AG04450 (cell line): ENCODE results near the gene MDK. TPM values are rescaled to one million over a fixed set of nuclear protein-coding genes. Genes with fewer than 3 reads are reported as not detected.

ENCODE experiments used
- CTCF ChIA-PET: fragments of 300-600, 350-600 bp; formaldehyde crosslinking; extraction: SDS; loops from one replicate; lab custom pipeline; 2022; ENCODE audit warnings: antibody characterized with exemption, inconsistent platforms; lab: Charles Lee
- POLR2A ChIA-PET: fragments of 350-600 bp; formaldehyde crosslinking; extraction: SDS; loops from one replicate; lab custom pipeline; 2021; ENCODE audit warnings: antibody characterized with exemption, inconsistent platforms; lab: Yijun Ruan, JAX
- DNase-seq: peaks from one replicate; pipeline ENCODE4 v3.0.0-alpha.2; 2011; ENCODE audit warnings: low read depth, low spot score
- H3K27ac ChIP-seq: one replicate; pipeline ENCODE4 v1.5.1; 2012; ENCODE audit warnings: low read depth, low read length, control low read depth
- H3K27me3 ChIP-seq: one replicate; pipeline ENCODE4 v1.6.0; 2012; ENCODE audit warnings: low read length; ENCODE audit not compliant: control insufficient read depth, insufficient read depth
- H3K4me3 ChIP-seq: 2 replicates; pipeline ENCODE4 v1.5.1; 2011; ENCODE audit warnings: mild to moderate bottlenecking, low read depth, low read length, control low read depth
- H3K9me3 ChIP-seq: 2 replicates; pipeline ENCODE4 v1.5.1; 2012; ENCODE audit warnings: low read length; ENCODE audit not compliant: control insufficient read depth, insufficient read depth
- polyA plus RNA-seq: library from polyadenylated mRNA; depleted of rRNA; stranded (reverse); fragments of >200 nt; gene quantifications from 2 replicates; pipeline ENCODE4 v1.2.3, GENCODE V29; 2011
- TF ChIP-seq, protein P1 (sequence below): IDR thresholded peaks from 2 replicates; pipeline ENCODE4 v1.5.1; 2011; ENCODE audit warnings: low read depth, low read length, control low read depth, inconsistent platforms

MDK gene
- polyA plus RNA-seq, 1 experiment: 445 TPM

DNA sequence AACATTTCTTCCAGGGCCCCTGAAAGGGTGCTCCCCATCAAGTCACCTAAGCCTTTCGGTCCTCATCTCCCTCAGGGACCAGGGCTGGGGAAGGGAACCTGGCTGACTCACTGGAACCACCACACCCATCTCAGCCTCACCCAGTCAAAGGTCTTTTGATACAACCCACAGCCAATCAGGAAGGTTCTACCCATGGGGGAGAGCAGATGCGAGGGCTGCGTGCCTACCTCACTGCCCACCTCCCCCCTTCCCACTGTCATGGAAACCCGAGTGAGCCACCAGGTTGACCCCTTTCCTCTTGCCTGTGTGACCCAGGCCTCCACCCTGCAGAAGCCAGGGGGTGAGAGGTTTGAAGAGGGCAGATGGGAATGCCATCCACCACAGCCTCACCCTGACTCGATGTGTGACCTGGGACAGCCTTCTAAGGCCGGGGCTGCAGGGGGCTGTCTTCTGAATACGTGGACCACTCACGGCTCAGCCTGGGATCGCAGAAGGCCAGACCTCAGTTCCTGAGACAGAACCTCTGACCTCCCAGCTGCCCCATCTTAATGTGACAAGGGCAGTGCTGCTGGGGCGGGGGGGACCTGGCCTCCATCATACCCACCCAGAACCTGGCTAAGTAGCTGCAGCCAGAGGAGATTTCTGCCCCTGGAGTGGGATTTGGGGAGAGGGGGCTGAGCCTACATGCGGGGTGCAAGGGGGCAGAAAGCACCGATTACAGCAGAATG lies 2.7 kb downstream of the MDK start:
- CTCF ChIA-PET: interaction anchor here (1.0 to 1.9 kb wide), 8 partner anchors 8 to 154 kb away, joined by 3 to 17 read pairs (median 5); partner anchors contain the start of gene CHRM4

DNA sequence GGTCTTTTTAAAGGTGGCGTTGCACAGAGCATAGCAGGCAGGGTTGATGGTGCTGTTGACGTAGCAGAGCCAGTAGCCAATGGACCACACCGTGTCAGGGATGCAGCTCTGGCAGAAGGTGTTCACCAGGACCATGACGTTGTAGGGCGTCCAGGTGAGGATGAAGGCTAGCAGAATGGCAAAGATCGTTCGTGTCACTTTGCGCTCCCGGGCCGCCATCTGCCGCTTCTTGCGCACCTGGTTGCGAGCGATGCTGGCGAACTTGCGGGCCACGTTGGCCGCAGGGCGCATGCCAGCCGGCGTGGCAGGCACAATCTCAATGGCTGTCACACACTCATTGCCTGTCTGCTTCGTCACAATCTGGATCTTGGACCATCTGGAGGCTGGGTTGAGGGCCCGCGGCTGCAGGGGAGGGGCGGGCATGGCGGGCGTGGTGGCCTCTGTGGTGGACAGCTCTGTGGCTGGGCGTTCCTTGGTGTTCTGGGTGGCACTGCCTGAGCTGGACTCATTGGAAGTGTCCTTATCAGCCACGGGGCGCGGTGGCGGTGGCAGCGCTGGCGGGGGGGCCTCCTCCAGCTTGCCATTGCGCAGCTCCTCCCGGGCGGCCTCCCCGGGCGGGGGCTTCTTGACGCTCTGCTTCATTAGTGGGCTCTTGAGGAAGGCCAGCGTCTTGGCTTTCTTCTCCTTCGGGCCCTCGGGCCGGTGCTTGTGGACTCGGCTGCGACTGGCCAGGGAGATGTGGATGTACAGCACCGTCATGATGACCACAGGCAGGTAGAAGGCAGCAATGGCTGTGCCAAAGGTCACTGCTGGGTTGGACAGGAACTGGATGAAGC lies 3.9 kb downstream of the MDK start:
- no peak for DNase-seq
- Histone ChIP-seq H3K27me3 (peaks cover 19% of the 10 kb centered on the region), H3K27ac (no peak overlapping the region), H3K4me3 (no peak overlapping the region), H3K9me3 (peaks cover 10% of the 10 kb centered on the region; the same call in 1 of the 2 replicates)
- CTCF ChIA-PET: interaction anchor here (0.6 to 1.0 kb wide), 2 partner anchors 147 to 332 kb away, joined by 3 to 4 read pairs; no protein-coding TSS in a partner anchor
- POLR2A ChIA-PET: no interaction called here
- TF ChIP-seq, protein P1, sequence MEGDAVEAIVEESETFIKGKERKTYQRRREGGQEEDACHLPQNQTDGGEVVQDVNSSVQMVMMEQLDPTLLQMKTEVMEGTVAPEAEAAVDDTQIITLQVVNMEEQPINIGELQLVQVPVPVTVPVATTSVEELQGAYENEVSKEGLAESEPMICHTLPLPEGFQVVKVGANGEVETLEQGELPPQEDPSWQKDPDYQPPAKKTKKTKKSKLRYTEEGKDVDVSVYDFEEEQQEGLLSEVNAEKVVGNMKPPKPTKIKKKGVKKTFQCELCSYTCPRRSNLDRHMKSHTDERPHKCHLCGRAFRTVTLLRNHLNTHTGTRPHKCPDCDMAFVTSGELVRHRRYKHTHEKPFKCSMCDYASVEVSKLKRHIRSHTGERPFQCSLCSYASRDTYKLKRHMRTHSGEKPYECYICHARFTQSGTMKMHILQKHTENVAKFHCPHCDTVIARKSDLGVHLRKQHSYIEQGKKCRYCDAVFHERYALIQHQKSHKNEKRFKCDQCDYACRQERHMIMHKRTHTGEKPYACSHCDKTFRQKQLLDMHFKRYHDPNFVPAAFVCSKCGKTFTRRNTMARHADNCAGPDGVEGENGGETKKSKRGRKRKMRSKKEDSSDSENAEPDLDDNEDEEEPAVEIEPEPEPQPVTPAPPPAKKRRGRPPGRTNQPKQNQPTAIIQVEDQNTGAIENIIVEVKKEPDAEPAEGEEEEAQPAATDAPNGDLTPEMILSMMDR: no peak

More for the DNA sequence above, 2.7 kb downstream of the MDK start:
- no peak overlapping the region for H3K4me3 ChIP-seq
- POLR2A ChIA-PET: no interaction called here
- no peak for DNase-seq
- H3K27me3 ChIP-seq: peaks cover 9% of the 10 kb centered on the region
- H3K9me3 ChIP-seq: peaks cover 10% of the 10 kb centered on the region; the same call in 1 of the 2 replicates
- H3K27ac ChIP-seq: no peak overlapping the region
- TF ChIP-seq, protein P1: no peak

DNA sequence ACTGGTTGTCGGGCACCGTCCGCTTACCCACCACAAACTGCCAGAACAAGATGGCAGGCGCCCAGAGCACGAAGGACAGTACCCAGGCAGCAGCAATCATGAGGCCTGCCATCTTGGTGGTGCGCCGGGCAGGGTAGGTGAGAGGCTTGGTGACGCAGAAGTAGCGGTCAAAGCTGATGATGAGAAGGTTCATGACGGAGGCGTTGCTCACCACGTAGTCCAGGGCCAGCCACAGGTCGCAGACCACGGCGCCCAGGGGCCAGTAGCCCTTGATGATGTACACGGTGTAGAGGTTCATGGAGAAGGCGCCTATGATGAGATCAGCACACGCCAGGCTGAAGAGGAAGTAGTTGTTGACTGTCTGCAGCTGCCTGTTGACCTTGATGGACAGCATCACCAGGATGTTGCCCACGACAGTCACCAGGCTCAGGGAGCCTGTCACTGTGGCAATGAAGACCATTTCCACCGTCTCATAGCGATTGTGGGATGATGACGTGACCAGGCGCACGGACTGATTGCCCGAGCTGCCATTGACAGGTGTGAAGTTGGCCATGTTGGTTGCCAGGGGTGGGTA lies 4.6 kb downstream of the MDK start:
- POLR2A ChIA-PET: no interaction called here
- H3K27me3 ChIP-seq: peaks cover 26% of the 10 kb centered on the region
- CTCF ChIA-PET: no interaction called here
- TF ChIP-seq, protein P1: no peak
- no peak for DNase-seq
- H3K9me3 ChIP-seq: peaks cover 10% of the 10 kb centered on the region; the same call in 1 of the 2 replicates
- no peak overlapping the region for H3K27ac ChIP-seq
- H3K4me3 ChIP-seq: no peak overlapping the region

DNA sequence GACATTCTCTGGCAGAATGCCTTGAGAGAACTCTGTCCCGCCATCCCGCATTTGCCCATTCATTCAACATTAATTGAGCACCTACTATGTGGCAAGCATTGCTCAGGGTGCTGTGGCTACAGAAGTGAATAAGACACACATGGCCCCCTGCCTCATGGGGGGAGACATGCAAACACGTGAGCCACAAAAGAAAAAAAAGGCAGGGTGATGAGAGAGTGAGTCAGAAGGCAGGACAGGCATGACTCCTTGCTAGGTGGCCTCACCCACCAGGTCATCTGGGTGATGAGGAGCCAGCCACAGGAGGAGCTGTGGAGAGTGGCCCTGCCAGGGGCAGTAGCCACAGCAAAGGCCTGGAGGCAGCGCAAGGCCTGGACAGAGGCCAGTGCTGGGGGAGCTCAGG lies 5.2 kb downstream of the MDK start:
- Histone ChIP-seq H3K27me3 (peaks cover 29% of the 10 kb centered on the region), H3K27ac (no peak overlapping the region), H3K4me3 (no peak overlapping the region), H3K9me3 (peaks cover 10% of the 10 kb centered on the region; the same call in 1 of the 2 replicates)
- TF ChIP-seq, protein P1: no peak
- POLR2A ChIA-PET: no interaction called here
- CTCF ChIA-PET: no interaction called here
- DNase-seq: no peak
